Endothelial cell of umbilical vein (primary cell): ENCODE data around the gene MEIOSIN.

Experiments
- EZH2 ChIP-seq: IDR thresholded peaks from 2 replicates; pipeline ENCODE4 v1.6.1; 2012; ENCODE audit warnings: borderline replicate concordance, low read depth, mild to moderate bottlenecking, moderate library complexity, low read length, inconsistent platforms; ENCODE audit not compliant: severe bottlenecking
- GATA2 ChIP-seq: IDR thresholded peaks from 2 replicates; pipeline ENCODE4 v1.7.0; 2011; ENCODE audit warnings: low read depth, mild to moderate bottlenecking, moderate library complexity, mixed read lengths, low read length; ENCODE audit not compliant: insufficient read length, insufficient read depth
- JUN ChIP-seq: IDR thresholded peaks from 2 replicates; pipeline ENCODE4 v1.6.1; 2011; ENCODE audit warnings: borderline replicate concordance, low read depth; ENCODE audit not compliant: insufficient read length, insufficient read depth
- POLR2A ChIP-seq: IDR thresholded peaks from 2 replicates; pipeline ENCODE4 v1.6.1; 2012; ENCODE audit warnings: low read depth, mild to moderate bottlenecking, control low read depth, low read length
- POLR2AphosphoS5 ChIP-seq: IDR thresholded peaks from 2 replicates; pipeline ENCODE4 v1.6.1; 2012; ENCODE audit warnings: low read depth, mild to moderate bottlenecking, control low read depth, low read length, moderate library complexity; ENCODE audit not compliant: insufficient read depth
- TF ChIP-seq, protein P1 (sequence below), 2 donors: IDR thresholded peaks; 1 replicate in 1 of 2; 2 replicates in 1 of 2; pipeline ENCODE4 v1.5.1; 2011; ENCODE audit warnings: low read length in 2 of 2, mild to moderate bottlenecking in 2 of 2, moderate library complexity in 2 of 2, control low read depth in 1 of 2, inconsistent platforms in 1 of 2, low read depth in 1 of 2; ENCODE audit not compliant: insufficient read depth in 1 of 2; ENCODE audit errors: extremely low read depth in 1 of 2

DNA sequence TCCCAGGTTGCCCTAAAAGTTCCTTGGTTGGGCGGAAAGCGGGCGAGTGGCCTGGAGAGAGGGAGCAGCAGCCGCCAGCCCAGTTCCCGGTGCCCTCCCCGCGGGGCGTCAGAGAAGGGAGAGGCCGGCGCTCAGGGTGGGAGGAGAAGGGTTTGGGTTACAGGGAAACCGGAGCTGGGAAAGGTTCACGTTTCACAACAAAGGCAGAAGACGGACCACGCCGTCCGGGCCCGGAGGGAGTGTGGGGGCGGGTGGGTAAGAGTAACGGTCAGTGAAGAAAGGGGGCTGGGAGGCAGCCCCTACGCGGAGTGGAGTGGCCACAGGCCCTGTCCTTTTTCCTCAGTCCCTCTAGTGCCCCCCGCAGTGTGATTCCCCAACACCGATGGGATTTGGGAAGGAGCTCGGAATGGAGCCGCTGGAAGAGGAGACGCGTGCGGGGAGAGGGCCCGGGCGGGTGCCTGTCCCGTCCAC is 34.2 kb downstream of the MEIOSIN start:
- TF ChIP-seq, protein P1, sequence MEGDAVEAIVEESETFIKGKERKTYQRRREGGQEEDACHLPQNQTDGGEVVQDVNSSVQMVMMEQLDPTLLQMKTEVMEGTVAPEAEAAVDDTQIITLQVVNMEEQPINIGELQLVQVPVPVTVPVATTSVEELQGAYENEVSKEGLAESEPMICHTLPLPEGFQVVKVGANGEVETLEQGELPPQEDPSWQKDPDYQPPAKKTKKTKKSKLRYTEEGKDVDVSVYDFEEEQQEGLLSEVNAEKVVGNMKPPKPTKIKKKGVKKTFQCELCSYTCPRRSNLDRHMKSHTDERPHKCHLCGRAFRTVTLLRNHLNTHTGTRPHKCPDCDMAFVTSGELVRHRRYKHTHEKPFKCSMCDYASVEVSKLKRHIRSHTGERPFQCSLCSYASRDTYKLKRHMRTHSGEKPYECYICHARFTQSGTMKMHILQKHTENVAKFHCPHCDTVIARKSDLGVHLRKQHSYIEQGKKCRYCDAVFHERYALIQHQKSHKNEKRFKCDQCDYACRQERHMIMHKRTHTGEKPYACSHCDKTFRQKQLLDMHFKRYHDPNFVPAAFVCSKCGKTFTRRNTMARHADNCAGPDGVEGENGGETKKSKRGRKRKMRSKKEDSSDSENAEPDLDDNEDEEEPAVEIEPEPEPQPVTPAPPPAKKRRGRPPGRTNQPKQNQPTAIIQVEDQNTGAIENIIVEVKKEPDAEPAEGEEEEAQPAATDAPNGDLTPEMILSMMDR (IDR thresholded peaks at IDR 0.05; ENCODE audit: extremely low read depth in 1 of 2, insufficient read depth in 1 of 2, low read depth in 1 of 2, low read length in 2 of 2), result no peak
- no peak for TF ChIP-seq POLR2A
- no peak for TF ChIP-seq JUN
- no peak for TF ChIP-seq EZH2
- no peak for TF ChIP-seq POLR2AphosphoS5
- no peak for TF ChIP-seq GATA2
